HEK293 (cell line): ENCODE data around the gene SPC24.

Source experiments
- BCL11A ChIP-seq: fragments of 450-650 bp; formaldehyde crosslinking; IDR thresholded peaks from 2 replicates; pipeline ENCODE4 v1.5.1; 2016; ENCODE audit warnings: low read depth, missing biosample characterization, missing genetic modification characterization
- REPIN1 ChIP-seq: fragments of 450-650 bp; formaldehyde crosslinking; IDR thresholded peaks from 2 replicates; pipeline ENCODE4 v1.5.1; 2017; ENCODE audit warnings: missing biosample characterization, missing genetic modification characterization, low read depth
- ZFP41 ChIP-seq: fragments of 450-650 bp; formaldehyde crosslinking; IDR thresholded peaks from 2 replicates; pipeline ENCODE4 v1.5.1; 2016; ENCODE audit warnings: missing biosample characterization, missing genetic modification characterization, borderline replicate concordance
- ZNF423 ChIP-seq: fragments of 450-650 bp; formaldehyde crosslinking; IDR thresholded peaks from 2 replicates; pipeline ENCODE4 v1.5.1; 2016; ENCODE audit warnings: missing biosample characterization, missing genetic modification characterization
- TF ChIP-seq, protein P1 (sequence below): fragments of 450-650 bp; formaldehyde crosslinking; IDR thresholded peaks from 2 replicates; pipeline ENCODE4 v1.5.1; 2017; ENCODE audit warnings: missing biosample characterization, missing genetic modification characterization

- no peak for TF ChIP-seq ZFP41 (tag by site-specific recombination)
- no peak for TF ChIP-seq ZNF423 (tag by site-specific recombination)
- TF ChIP-seq BCL11A (tag by site-specific recombination), result no peak
- TF ChIP-seq REPIN1 (tag by site-specific recombination), result no peak
- TF ChIP-seq, protein P1, sequence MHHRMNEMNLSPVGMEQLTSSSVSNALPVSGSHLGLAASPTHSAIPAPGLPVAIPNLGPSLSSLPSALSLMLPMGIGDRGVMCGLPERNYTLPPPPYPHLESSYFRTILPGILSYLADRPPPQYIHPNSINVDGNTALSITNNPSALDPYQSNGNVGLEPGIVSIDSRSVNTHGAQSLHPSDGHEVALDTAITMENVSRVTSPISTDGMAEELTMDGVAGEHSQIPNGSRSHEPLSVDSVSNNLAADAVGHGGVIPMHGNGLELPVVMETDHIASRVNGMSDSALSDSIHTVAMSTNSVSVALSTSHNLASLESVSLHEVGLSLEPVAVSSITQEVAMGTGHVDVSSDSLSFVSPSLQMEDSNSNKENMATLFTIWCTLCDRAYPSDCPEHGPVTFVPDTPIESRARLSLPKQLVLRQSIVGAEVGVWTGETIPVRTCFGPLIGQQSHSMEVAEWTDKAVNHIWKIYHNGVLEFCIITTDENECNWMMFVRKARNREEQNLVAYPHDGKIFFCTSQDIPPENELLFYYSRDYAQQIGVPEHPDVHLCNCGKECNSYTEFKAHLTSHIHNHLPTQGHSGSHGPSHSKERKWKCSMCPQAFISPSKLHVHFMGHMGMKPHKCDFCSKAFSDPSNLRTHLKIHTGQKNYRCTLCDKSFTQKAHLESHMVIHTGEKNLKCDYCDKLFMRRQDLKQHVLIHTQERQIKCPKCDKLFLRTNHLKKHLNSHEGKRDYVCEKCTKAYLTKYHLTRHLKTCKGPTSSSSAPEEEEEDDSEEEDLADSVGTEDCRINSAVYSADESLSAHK (tag by site-specific recombination), result no peak
Observed at GRCh38 chr19:11123114-11123513, 32.5 kb downstream of the SPC24 start.
